GM12874 (cell line): ENCODE measurements around the gene HPCAL1.

Experiments
- TF ChIP-seq, protein P1 (sequence below): IDR thresholded peaks from 2 replicates; pipeline ENCODE4 v1.5.1; 2011; ENCODE audit warnings: low read depth, mild to moderate bottlenecking, control low read depth, low read length, moderate library complexity; ENCODE audit not compliant: insufficient read depth

HPCAL1 gene

GRCh38 chr2:10426726-10427617 lies 124.3 kb downstream of the HPCAL1 start:
- TF ChIP-seq, protein P1, sequence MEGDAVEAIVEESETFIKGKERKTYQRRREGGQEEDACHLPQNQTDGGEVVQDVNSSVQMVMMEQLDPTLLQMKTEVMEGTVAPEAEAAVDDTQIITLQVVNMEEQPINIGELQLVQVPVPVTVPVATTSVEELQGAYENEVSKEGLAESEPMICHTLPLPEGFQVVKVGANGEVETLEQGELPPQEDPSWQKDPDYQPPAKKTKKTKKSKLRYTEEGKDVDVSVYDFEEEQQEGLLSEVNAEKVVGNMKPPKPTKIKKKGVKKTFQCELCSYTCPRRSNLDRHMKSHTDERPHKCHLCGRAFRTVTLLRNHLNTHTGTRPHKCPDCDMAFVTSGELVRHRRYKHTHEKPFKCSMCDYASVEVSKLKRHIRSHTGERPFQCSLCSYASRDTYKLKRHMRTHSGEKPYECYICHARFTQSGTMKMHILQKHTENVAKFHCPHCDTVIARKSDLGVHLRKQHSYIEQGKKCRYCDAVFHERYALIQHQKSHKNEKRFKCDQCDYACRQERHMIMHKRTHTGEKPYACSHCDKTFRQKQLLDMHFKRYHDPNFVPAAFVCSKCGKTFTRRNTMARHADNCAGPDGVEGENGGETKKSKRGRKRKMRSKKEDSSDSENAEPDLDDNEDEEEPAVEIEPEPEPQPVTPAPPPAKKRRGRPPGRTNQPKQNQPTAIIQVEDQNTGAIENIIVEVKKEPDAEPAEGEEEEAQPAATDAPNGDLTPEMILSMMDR, result no peak

DNA sequence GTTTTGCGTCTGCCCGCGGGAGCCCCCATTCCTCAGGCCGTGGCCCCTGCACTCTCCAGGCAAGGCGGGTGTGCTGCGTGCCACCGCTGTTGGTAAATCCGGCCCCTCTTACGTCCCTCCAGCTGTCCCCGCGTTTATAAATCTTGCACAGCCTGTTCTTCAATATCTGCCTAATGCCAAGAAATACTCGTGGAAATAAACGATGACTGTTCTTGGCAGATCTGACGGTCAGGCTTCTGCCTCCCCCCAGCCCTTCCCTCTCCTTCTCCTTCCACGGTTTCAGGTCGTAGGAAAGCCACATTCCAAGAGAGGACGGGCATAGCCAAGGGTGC lies 124.9 kb downstream of the HPCAL1 start:
- TF ChIP-seq, protein P1, result no peak

GRCh38 chr2:10428355-10428754 lies 125.7 kb downstream of the HPCAL1 start:
- TF ChIP-seq, protein P1, result no peak

- TF ChIP-seq, protein P1, result no peak
Observed at GRCh38 chr2:10428924-10429323, 126.2 kb downstream of the HPCAL1 start.

DNA sequence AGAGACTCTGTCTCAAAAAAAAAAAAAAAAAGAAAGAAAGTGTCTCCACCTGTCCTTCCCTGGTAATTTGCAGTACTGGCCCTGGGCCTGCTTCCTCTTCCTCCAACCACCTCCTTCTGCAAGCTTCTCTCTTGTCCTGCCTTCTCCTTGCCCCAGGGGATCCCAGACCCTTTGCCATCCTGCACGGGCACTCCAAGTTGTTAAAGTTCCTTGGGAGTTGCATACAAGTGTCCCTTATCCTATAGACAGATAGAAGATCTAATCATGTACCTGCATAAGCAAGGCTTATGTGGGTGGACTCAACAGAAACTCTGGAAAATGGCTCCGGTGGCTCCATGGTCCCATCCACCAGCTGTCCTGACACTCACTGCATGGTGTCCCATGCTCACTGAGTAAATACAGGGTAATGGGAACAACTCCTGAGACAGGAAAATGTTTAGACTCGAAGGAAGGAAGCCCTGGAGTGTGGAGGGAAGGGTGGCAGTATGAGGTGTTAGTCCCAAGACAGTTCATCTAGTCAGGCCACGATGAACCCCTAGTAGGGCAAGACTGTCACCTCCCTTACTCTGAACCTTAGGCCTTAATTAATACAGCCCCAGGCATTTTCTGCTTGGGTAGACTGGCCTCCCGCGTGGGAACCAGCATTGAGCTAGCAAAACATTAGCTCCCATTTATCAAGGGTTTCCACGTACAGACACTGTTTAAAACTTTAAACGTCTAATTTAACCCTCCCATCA lies 128.3 kb downstream of the HPCAL1 start:
- TF ChIP-seq, protein P1, result no peak

- TF ChIP-seq, protein P1, result no peak
Observed at GRCh38 chr2:10431797-10432196, 129.1 kb downstream of the HPCAL1 start.

- TF ChIP-seq, protein P1, result no peak
Observed at GRCh38 chr2:10432311-10433181, 129.8 kb downstream of the HPCAL1 start.
